ENCODE data around the gene RIMKLB. TPM values are rescaled to one million over a fixed set of nuclear protein-coding genes. Genes with fewer than 3 reads are reported as not detected.

Gene RIMKLB
- total and polyA plus RNA-seq, 2 of the 4 experiments (the other 2 are of a cell fraction), result 12.5 to 18.8 TPM

DNA sequence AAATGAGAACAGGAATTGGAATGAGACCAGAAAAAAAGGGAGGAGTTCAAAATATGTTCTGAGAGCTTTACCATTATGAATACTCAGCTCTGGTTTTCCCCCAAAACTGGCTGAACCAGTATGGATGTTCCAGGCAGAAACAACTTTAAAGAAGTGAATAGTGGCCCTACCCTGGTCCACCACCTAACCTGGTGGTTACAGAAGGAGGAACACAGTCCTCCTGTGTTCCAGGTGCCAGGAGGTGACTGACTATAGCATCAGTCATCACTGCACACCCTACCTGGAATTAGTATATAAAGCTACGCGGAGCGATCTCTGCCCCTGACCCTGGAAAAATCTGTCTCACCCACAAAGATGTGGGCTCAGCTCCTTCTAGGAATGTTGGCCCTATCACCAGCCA lies 124.5 kb downstream of the RIMKLB start, which contains the start of gene A2ML1:
Gene A2ML1, plus strand, starts transcription at position 324 of the 400 bp plus-strand sequence. Its CDS starts 31 bp downstream, at position 355.
- Histone ChIP-seq H3K56ac (ENCODE audit: extremely low read depth, insufficient read depth, low read length) (no peak within 1 kb of the TSS), H2AK9ac (replicated peaks; ENCODE audit: low read depth, low read length, poor library complexity) (no peak within 1 kb of the TSS), H2BK5ac (ENCODE audit: low read depth, low read length, poor library complexity, severe bottlenecking) (no peak within 1 kb of the TSS), H2BK120ac (ENCODE audit: low read depth, low read length) (no peak within 1 kb of the TSS), H2AK5ac (ENCODE audit: low read depth, low read length) (no peak within 1 kb of the TSS), H3K36me3 (ENCODE audit: control insufficient read depth, insufficient read depth, low read length) (no peaks in the 10 kb centered on the region), H3K9me3 (ENCODE audit: control insufficient read depth, insufficient read depth, low read length) (no peaks in the 10 kb centered on the region), H3K14ac (replicated peaks; ENCODE audit: low read depth, low read length) (no peak within 1 kb of the TSS), H3K4ac (ENCODE audit: low read depth, low read length) (no peak within 1 kb of the TSS), H3K9ac (ENCODE audit: low read depth, low read length) (no peak within 1 kb of the TSS), H4K20me1 (ENCODE audit: insufficient read depth, low read length) (no peaks in the 10 kb centered on the region), H3K18ac (ENCODE audit: low read depth, low read length) (no peak within 1 kb of the TSS), H3K23ac (ENCODE audit: low read depth, low read length) (no peak within 1 kb of the TSS), H3K9me1 (ENCODE audit: insufficient read depth, low read length) (no peaks in the 10 kb centered on the region), H2AFZ (replicated peaks; ENCODE audit: low read length, poor library complexity) (no peak within 1 kb of the TSS), H4K8ac (ENCODE audit: low read depth in 2 of 2, low read length in 2 of 2) (no peak within 1 kb of the TSS), H3K27me3 (ENCODE audit: control insufficient read depth, insufficient read depth, low read length) (no peaks in the 10 kb centered on the region), H4K5ac (ENCODE audit: low read depth, low read length) (no peak within 1 kb of the TSS), H3K27ac (ENCODE audit: insufficient read depth, low read length) (no peak within 1 kb of the TSS), H3K79me1 (ENCODE audit: low read depth in 1 of 2, low read length in 2 of 2) (no peaks in the 10 kb centered on the region), H3K4me3 (ENCODE audit: insufficient read depth, low read depth, low read length) (no peak within 1 kb of the TSS), H3K4me2 (ENCODE audit: low read depth, low read length) (no peak within 1 kb of the TSS), H4K91ac (ENCODE audit: insufficient read depth, low read depth, low read length) (no peak within 1 kb of the TSS), H2BK15ac (ENCODE audit: low read depth, low read length) (no peak within 1 kb of the TSS), H3K4me1 (ENCODE audit: control insufficient read depth, insufficient read depth, low read length) (no peaks in the 10 kb centered on the region), H2BK20ac (ENCODE audit: low read depth, low read length) (no peak within 1 kb of the TSS)
- no CpG with 5 or more reads among the region's 3 CpGs for WGBS, 2 experiments (ENCODE audit: extremely low coverage in 2 of 2, insufficient read length in 1 of 2)
- ATAC-seq (ENCODE audit: low read depth) (no peak), DNase-seq (no peak)
- TF ChIP-seq POLR2A (IDR thresholded peaks at IDR 0.05; ENCODE audit: low read depth, low read length) (no peak), RCOR1 (IDR thresholded peaks at IDR 0.05; ENCODE audit: insufficient replicate concordance, low read length) (no peak), CEBPB (IDR thresholded peaks at IDR 0.05; ENCODE audit: low read depth, low read length) (no peak), FOS (IDR thresholded peaks at IDR 0.05; ENCODE audit: low read depth, low read length) (no peak), MAFK (IDR thresholded peaks at IDR 0.05; ENCODE audit: low read depth, low read length) (no peak), RAD21 (IDR thresholded peaks at IDR 0.05; ENCODE audit: low read length) (no peak), NFE2L2 (IDR thresholded peaks at IDR 0.05; ENCODE audit: low read depth, low read length) (no peak), MAZ (IDR thresholded peaks at IDR 0.05; ENCODE audit: borderline replicate concordance, low read depth, low read length) (no peak)
- TF ChIP-seq, protein P1, sequence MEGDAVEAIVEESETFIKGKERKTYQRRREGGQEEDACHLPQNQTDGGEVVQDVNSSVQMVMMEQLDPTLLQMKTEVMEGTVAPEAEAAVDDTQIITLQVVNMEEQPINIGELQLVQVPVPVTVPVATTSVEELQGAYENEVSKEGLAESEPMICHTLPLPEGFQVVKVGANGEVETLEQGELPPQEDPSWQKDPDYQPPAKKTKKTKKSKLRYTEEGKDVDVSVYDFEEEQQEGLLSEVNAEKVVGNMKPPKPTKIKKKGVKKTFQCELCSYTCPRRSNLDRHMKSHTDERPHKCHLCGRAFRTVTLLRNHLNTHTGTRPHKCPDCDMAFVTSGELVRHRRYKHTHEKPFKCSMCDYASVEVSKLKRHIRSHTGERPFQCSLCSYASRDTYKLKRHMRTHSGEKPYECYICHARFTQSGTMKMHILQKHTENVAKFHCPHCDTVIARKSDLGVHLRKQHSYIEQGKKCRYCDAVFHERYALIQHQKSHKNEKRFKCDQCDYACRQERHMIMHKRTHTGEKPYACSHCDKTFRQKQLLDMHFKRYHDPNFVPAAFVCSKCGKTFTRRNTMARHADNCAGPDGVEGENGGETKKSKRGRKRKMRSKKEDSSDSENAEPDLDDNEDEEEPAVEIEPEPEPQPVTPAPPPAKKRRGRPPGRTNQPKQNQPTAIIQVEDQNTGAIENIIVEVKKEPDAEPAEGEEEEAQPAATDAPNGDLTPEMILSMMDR (conservative IDR thresholded peaks at IDR 0.05; ENCODE audit: low read depth, low read length), result no peak
- TF ChIP-seq, protein P2, sequence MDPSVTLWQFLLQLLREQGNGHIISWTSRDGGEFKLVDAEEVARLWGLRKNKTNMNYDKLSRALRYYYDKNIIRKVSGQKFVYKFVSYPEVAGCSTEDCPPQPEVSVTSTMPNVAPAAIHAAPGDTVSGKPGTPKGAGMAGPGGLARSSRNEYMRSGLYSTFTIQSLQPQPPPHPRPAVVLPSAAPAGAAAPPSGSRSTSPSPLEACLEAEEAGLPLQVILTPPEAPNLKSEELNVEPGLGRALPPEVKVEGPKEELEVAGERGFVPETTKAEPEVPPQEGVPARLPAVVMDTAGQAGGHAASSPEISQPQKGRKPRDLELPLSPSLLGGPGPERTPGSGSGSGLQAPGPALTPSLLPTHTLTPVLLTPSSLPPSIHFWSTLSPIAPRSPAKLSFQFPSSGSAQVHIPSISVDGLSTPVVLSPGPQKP (IDR thresholded peaks at IDR 0.05; ENCODE audit: borderline replicate concordance, low read depth, low read length), result no peak
- intact Hi-C loops (cut with micrococcal nuclease), result loop anchor here (5.0 to 10.0 kb wide), 2 partner anchors 83 to 280 kb away; partner anchors contain the start of gene CLEC4E
- dilution Hi-C loops (cut with HindIII; ENCODE audit: low sequenced_read_pairs, unreplicated experiment), result no loop called here
- ChIA-PET CTCF (no interaction called here), POLR2A (ENCODE audit: unreplicated experiment) (no interaction called here)
- in situ Hi-C loops (cut with MboI; ENCODE audit: low sequenced_read_pairs), result no loop called here
- BruUV-seq (replicated peaks), result no TSS peak
